GM21526 (cell line): ENCODE measurements around the gene ST3GAL6.
"Not testable (repeated sequence)": the region's sequence is repeated elsewhere in the genome, so short reads cannot be mapped to it uniquely, and the experiment has no call there.

Experiments used
- ATAC-seq: cut with Tn5 transposase; IDR thresholded peaks from one replicate; pipeline ENCODE4 v1.9.1; 2021; ENCODE audit warnings: moderate library complexity; ENCODE audit not compliant: unreplicated experiment, low FRiP score

The ST3GAL6 gene

DNA sequence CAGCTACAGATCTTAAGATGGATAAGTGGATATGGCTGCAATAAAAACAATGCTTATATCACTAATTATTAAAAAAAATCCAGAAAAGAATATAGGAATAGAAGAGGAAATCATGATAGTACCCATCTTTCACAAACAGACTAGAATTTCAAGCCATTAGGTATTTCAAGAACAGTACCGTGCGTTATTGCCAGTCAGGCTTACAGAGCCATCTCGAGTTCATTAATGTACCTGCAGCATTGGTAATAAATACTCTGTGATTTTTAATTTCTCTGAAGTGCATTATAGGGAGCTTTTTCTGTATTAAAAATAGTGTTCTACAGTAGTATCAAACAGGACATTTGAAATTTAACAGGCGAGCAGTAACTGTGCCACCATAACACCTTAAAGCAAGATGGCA, 35.7 kb downstream of the ST3GAL6 start:
- ATAC-seq, result no peak

DNA sequence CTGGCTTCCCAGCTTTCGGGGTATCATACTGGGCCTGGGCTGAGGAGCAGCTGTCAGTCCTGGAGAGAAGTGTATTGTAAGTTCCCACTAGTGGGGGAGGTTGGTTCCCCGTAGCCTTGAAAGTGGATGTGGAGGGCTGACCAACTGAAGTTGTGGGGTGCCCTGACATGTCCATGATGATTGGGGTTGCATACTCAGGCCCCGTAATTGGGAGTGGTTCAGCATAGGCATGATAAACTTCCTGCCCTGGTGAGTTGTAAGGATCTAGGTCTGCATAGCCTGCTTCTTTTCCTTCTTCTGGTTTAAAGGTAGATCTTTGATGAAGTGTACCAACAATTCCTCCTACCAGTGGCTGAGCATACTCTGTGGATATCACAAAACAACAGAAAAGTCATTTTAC, 36.3 kb downstream of the ST3GAL6 start:
- ATAC-seq, result no peak

DNA sequence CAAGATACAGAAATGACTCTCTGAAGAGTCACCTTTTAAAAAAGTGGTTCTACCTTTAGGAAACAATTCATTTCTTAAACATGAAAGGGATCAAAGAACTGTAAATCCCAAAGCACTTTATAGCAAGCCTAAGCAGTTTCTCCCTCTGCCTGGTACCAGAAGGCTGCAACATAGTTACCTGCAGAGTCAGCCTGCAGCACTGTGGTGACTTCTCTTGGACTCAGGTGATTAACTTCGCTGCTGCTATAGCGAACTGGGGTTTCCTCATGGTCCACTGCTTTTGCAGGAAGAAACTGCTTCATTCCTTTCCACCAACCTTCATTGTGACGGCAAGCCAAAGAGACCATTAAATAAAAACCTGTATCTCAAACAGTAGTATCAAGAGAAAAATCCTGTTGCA, 37.3 kb downstream of the ST3GAL6 start:
- no peak for ATAC-seq

DNA sequence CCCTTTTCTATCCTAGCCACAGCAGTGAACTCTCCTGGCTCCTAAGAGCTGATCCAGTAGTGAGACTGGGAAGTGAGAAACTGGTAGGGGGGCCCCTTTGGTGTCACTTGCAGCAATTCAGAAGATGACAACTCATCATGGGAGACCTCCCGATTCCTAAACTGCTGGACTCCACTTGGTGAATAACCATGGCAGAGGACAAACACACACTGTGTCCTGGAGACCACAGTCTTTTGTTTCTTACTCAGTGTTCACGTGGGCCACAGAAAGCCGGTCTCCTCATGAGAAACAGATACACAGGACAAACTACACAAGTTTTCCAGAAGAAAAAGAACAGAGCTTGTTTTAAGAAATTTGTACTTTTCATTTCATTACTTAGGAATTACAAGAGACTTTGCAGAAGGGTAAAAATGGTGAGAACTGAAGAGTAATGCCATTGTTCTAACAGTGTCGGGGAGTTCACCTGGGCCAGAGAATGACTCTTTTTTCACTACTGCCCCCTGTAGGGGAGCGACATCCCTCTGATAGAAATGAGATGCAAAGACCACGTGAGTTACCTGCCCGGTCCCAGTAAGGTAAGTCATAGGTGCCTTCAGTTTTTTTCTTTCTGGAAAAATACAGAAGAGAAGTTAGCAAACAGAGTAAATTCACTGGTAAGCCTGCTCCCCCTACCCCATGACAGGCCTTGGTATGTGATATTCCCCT, 38.1 kb downstream of the ST3GAL6 start:
- ATAC-seq, result no peak

DNA sequence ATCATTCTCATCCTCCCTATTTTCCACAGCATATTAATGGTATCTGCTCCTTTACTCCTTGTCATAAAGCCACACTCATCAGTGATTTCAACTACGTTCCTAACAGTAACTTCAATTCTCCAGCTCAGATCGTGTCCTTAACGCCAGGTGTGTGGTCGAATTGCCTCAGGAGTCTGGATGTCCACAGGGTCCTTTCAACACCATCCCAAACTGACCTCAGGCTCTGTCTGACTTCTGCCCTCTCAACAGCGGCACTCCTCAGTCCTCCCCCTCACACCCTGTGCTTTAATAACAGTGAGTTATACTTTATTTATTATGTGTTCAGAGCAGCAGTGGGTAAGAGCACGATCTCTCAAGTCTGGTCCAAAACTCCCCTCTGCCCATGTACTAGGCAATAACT, 42.4 kb downstream of the ST3GAL6 start:
- ATAC-seq, result no peak

DNA sequence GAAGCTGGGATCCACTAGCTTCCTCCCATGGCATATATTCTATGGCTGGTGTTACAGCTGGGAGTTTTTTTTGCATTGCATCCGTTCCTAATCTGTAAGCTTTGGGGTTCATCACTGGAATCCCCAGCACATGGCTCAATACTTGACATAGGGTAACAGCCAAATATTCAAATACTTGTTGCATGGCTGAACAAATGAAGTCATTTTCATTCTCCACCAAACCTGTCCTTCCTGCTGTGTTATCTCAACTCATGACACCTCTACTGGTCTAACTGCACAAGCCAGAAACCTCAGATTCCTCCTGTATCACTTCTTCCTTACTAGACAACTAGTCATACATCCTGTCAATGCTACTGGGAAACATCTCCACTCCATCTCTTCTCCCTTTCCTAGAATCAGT, 43.4 kb downstream of the ST3GAL6 start:
- no peak for ATAC-seq

DNA sequence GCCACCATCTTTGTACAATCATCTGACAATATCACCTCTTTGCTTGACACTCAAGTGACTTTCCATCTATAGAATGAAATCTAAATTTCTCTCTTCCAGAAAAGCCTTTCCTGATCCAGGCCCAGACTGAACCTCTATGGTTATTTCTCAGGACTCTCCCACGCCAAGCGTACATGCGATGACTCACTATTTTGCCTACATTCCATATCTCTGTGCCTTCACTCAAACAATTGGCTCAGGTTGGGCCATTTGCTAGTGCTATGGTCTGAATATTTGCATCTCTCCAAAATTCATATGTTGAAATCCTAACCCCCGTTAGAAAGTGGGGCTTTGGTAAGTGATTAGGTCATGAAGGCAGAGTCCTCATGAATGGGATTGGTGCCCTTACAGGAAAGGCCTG, 43.9 kb downstream of the ST3GAL6 start:
- ATAC-seq, result no peak

DNA sequence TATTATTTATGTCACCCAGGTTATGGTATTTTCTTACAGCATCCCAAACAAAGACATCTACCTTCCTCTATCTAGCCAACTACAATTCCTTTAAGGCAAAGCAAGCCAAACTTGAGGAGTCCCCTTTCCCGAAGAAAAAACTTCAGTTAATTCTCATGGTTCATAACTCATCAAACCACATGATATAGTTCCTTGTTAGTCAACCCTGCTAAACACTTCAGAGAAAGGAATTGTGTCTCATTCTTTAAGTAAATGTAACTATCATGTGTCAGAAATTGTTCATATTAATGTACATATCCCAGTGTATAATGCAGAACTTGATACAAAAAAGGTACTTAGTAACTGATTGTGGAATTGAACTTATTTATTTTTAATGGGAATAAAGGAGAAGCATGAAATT, 44.4 kb downstream of the ST3GAL6 start:
- ATAC-seq, result no peak

DNA sequence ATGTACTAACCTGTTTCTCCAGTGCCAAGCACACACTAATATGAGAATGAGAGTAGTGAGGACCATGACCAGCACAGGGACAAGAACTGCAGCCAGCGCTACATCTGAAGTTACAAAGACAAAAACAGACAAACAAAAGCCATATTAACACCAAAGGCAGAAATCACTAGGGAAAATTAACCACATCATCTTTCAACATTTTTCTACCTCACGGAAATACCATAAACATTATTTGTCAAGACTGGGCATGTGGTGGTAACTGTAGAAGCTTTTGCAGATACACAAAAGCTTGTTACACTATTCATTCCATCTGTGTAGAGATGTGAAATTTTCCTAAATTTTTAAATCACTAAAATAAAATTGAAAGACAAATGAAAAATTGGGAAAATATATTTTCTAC, 44.9 kb downstream of the ST3GAL6 start:
- ATAC-seq, result no peak

DNA sequence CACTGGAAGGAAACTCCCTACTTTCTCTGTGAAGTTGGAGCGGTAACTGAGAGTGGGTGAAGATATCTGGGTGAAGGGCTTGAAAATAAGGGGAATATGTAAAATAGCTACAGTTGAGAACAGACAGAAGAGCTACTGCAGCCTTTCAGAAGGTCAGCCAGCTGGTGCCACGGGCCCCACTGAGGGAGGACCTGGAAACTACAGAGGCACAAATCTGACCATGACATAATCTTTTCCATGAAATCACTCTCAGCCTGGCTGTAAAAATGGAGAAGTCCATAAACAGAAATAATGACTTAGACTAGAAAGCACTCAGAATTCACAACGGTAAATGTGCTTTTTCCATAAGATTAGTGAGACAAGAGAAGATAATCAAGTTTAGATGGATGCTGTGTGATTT, 46.4 kb downstream of the ST3GAL6 start:
- no peak for ATAC-seq

DNA sequence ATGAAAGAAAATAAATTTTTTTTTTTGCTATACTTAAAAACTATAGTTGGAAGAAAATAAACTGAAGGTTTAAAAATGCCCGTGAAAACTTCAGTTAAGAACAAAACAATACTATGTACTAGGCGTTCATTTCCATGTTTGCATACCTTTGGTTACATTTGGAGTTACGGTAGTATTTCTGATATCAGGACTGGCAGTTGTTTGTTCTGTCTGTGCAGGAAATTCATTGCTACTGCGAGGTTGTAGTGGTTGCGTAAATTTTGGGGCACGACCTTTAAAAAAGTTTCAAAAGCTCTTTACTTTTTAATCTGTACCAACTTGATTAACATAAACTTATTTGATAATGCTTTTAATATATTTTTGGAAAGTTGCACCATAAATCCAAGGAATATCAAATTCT, 47.9 kb downstream of the ST3GAL6 start:
- ATAC-seq, result no peak

DNA sequence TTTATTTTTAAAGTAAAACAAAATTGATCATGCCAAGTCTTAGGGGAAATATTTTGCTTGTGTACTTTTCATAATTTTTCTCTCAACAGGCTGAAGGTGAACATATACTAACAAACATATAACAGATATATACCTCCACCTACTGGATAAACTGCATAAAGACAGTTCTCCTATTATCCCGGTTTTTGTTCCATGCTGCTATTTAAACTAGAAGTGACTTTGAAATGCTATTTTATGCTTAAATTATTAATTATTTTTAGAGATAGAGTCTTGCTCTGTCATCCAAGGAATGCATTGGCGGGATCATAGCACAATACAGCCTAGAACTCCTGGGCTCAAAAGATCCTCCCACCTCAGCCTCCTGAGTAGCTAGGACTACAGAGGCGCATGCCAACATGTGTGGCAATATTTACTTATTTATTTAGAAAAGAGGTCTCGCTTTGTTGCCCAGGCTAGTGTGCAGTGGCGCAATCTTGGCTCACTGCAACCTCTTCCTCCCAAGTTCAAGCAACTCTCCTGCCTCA, 49.8 kb downstream of the ST3GAL6 start:
- ATAC-seq, result peak; percentile 54

DNA sequence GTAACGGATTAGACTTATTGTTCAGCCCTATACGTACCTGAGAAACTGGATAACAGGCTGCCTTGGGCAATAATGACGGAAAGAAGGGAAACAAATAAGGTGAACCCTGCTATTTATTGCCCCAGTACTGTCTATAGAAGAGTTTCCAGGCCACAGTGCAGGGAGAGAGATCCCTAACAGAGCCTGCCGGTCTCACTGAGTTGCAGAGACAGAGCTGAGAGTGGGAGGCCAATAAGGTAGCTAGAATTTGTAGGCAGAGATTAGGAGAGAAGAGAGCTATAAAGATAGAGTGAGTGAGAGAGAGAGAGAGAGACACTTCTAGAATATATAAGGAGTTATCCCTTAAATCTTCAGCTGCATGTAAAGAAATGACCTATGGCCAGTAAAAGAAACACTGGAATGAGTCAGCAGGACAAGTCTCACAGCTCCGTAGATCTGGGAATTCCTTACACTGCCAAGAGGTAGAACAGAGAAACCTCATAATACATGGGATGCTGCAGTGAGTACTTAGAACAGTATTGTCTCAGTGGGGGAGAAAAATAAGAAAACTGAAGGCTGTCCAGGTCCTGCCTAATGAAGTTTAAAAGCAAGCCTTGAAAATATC, 51.8 kb downstream of the ST3GAL6 start:
- ATAC-seq, result no peak

DNA sequence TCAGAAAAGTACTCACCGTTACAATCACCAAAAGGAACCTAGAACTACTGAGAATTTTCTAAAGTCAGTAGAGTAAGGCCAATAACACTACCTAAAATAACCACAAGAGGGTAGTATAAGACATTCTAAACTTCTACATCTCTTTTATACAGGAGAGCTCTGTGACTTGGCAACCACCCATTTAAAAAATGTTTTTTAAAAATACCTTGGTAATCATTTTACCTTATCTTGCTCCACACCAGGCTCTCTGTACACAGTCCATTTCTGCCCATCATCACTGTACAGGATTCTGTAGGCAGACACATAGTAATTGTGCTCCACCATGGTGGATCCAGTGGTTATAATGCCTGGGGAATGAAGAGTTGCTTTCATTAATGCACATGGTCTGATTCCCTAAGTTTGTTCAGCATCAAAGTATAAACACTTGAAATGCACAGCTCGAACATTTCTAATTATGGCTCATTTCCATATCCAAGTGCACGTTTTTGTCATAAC, 54.5 kb downstream of the ST3GAL6 start:
- ATAC-seq, result peak; percentile 90

DNA sequence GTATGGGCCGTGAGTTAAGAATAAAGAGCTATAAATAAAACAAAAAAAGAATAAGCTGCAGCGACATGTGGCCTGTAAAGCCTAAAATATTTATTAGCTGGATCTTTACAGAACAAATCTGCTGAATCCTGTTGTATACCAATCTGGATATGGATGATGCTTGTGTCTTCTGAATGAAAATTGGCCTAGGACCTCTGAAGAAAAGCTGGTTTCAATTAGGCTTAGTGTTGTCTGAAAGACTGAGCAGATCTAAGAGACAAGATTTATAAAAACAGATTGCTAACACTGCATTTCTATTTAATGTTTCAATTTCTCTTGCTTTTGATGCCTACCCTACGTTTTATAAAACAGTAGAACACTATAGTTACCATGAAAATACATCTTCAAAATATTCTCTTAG, 57.9 kb downstream of the ST3GAL6 start:
- ATAC-seq, result no peak

DNA sequence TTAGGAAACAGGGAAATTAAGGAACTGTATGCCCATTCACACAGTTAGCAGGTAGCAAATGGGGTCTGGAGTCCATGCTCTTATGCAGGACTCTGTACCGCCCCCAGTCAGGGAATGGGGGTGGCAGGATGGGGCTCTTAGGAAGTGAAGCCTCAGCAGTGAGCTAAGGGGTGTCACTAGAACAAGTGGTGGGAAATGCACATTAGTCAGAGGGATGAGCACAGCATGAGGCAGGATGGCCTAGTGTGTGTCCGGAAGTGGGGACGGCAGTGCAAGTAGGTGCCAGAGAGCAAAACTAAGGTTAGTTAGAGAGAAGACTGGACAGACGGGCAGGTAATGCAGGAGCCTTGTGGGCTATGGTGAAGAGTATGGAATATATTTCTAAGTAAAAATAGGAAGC, 60.7 kb downstream of the ST3GAL6 start:
- no peak for ATAC-seq

DNA sequence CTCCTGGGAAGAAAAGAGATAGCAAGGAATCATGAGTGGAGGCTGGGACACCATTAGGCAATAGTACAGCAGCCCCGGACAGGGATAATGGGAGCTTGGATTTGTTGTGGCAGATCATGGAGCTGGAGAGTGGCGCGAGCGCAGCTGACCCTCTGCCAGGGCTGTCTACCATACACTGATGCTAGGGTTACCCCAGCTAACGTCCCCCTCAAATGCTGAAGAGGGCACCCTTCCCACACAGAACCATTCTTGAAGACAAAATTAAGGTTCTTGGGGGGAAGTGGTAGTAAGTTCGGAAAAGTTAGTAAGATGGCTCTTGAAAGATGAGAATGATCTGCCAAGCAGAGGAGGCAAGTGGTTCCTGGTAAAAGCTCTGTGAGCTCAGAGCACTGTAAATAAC, 61.1 kb downstream of the ST3GAL6 start:
- ATAC-seq, result no peak

DNA sequence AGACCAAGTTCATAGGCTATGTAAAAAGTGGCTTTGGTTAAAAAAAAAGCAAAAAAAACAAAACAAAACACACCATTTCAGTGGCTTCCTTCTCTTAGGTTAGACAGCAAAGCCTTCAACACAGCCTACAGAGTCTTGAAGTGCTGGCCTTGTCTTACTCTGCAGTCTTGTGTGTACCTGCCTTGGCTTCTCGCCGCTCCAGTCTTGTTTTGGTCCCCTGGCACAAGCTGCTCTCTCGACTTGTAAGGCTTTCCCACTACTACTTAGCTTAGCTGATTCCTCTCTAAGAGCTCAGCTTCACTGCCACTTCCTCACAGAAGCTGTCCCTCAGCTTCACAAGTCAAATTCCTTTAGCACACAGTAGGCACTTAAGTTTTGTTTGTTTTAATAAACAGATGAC, 63.0 kb downstream of the ST3GAL6 start:
- ATAC-seq, result no peak

DNA sequence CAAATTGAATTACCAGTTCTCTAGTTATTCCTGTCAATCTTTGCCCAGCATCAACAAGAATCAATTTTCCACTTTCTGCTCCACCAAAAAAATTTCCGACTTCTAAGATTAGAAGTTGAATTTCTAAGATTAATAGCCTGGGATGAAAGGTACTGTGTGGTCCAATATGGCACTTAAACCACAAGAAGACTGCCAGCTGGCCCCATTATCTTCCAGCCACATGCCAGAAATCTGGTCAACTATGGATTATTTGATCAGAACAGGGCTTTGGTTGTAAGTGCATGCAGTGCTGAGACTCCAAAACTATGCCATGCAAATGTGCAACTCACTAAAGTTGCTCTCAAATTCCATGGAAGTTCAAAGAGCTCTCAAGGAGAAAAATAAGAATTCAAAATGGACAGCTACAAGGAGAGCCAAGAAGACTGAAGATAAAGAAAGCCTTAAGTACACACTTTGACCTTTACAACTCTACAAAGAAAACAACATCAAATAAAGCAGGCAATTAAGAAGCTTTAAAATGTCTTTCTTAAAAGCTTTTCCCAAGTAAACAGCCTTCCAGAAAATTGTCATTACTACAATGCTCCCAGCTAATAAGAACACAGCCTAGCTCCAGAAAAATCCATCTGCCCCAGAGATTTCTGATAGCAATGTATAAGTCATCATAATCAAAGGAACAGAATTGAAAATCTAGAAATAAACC, 64.2 kb downstream of the ST3GAL6 start:
- no peak for ATAC-seq

DNA sequence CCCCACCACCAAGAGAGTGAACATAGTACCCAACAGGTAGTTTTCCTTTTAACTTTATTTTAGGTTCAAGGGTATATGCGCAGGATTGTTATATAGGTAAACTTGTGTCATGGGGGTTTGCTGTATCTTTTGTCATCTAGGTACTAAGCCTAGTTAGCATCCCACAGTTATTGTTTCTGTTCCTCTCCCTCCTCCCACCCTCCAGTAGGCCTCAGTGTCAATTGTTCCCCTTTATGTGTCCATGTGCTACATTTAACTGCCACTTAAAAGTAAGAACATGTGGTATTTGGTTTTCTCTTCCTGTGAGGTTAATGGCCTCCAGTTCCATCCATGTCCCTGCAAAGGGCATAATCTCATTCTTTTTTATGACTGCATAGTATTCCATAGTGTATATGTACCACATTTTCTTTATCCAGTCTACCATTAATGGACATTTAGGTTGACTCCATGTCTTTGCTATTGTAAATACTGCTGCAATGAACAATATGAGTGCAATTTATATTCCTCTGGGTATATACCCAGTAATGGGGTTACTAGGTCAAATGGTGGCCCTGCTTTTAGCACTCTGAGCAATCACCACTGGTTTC, 66.2 kb downstream of the ST3GAL6 start:
- ATAC-seq, result no peak

DNA sequence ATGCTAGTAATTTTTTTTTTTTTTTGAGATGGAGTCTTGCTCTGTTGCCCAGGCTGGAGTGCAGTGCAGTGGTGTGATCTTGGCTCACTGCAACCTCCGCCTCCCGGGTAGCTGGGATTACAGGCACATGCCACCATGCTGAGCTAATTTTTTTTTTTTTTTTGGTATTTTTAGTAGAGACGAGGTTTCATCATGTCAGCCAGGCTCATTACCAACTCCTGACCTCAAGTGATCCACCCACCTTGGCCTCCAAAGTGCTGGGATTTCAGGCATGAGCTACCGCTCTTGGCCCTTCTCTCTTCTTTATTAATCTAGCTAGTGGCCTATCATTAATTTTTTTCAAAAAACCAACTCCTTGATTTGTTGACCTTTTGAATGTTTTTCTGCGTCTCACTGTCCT, 67.9 kb downstream of the ST3GAL6 start:
- not testable (repeated sequence) for ATAC-seq
